ENCODE results near the gene DLK2.
A peak's percentile ranks its signal among the peaks of the same experiment; 100 is the strongest.
"Not testable (repeated sequence)": the region's sequence is repeated elsewhere in the genome, so short reads cannot be mapped to it uniquely, and the experiment has no call there.

The DLK2 gene

GRCh38 chr6:43420012-43420709, 35.2 kb downstream of the DLK2 start:
- no peak for DNase-seq

- no peak for DNase-seq
These were observed 38.4 kb downstream of the DLK2 start for GRCh38 chr6:43416935-43417334.

GRCh38 chr6:43415275-43415674, 40.1 kb downstream of the DLK2 start:
- not testable (repeated sequence) for DNase-seq

GRCh38 chr6:43413002-43413401, 42.3 kb downstream of the DLK2 start:
- no peak for DNase-seq

GRCh38 chr6:43412541-43412940, 42.8 kb downstream of the DLK2 start:
- no peak for DNase-seq

- not testable (repeated sequence) for DNase-seq
These were observed 44.6 kb downstream of the DLK2 start for GRCh38 chr6:43410776-43411175.

GRCh38 chr6:43408259-43408658, 47.1 kb downstream of the DLK2 start:
- DNase-seq: no peak

GRCh38 chr6:43407296-43407695, 48.1 kb downstream of the DLK2 start:
- DNase-seq: no peak

DNA sequence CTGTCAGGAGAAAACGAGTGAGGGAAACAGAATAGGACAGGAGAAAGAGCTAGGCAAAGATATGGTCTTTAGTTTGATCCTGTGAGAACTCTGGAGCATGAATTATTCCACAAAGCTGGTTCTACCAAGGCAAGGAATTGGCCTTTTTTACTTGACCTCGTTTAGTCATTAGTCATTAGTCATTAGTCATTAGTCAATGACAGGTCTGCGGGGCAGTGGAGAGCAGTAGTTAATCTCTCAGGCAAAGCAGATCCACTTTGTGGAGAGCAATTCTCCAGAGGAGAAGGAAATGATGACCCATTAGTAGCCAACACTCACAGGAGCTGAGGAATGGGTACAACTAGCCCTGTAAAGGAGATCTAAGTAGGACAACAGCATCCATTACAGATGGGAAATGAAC, 50.0 kb downstream of the DLK2 start:
- no peak for DNase-seq

DNA sequence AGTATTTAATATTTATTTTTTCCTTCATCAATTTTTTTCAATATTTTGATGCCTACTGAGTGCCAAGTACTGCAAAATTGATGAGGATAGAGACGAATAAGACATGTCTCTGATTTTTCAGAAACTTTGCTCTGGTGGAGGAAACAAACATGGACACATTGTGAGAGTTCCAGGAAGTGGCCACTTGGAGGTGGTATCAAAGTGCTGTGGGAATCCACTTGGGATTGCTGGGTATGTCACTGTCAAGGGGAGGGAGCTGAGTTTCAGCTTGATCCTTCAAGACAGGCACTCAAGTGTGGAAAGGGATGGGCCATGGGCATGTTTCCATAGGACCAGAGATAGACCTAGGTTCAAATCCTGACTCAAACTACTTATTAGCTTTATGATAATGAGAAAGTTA, 52.5 kb downstream of the DLK2 start:
- peak; percentile 16 for DNase-seq

DNA sequence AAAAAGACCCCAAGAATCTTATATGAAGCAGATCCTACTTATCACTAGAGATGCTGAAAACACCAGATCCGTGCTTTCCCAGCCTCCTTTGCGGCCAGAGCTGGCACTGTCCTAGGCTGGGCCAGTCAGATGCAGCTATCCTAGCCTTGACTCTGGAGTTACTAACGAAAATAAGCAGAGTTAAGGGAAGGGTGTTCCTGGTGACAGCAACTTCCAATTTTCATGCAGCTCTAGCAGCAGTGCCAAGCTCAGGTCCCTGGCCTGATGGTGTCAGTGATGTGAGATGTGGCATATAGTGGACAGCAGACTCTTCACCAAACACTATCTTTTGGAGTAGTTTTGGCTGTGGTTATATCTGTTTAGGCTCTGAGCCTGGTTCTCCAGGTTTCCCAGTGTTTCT, 53.6 kb downstream of the DLK2 start:
- DNase-seq: no peak
